ENCODE measurements around the gene SCN5A.

DNA sequence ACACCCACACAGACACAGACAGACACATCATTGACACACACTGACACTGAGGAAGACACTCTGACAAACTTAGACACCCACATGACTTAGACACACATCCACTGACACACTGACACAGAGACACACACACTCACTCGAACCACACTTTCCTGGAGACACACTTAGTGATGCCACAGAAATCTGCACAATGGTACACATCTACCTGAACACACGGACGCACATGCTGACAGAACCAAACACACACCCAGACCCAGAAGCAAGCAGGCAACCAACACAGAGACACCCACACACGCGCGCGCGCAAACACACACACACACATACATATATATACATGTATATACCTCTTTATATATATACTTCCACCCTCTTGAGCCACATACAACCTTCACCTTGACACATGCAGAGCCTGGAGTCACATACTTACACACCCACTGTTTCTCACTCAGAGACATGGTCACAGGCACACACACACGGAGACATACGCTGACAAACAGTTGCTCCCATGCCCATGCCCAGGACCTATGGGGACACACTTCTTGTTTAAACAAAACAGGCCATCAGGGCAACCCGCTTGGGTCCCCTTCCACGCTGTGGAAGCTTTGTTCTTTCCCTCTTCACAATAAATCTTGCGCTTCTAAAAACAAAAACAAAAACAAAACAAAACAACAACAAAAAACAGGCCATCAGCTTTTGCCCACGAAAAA lies 913 bp upstream of the SCN5A start:
- TF ChIP-seq, protein P1, sequence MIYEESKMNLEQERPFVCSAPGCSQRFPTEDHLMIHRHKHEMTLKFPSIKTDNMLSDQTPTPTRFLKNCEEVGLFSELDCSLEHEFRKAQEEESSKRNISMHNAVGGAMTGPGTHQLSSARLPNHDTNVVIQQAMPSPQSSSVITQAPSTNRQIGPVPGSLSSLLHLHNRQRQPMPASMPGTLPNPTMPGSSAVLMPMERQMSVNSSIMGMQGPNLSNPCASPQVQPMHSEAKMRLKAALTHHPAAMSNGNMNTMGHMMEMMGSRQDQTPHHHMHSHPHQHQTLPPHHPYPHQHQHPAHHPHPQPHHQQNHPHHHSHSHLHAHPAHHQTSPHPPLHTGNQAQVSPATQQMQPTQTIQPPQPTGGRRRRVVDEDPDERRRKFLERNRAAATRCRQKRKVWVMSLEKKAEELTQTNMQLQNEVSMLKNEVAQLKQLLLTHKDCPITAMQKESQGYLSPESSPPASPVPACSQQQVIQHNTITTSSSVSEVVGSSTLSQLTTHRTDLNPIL (CRISPR knock-in tag; IDR thresholded peaks at IDR 0.05; ENCODE audit: low read depth): no peak
- TF ChIP-seq PPARA (CRISPR knock-in tag; IDR thresholded peaks at IDR 0.05; ENCODE audit: borderline replicate concordance) (no peak), CSDC2 (CRISPR knock-in tag; IDR thresholded peaks at IDR 0.05) (no peak), BACH2 (CRISPR knock-in tag; IDR thresholded peaks at IDR 0.05; ENCODE audit: borderline replicate concordance) (no peak)

All from SK-N-SH treated with all-trans-retinoic acid at 6 μM for 48 hours (cell line).